CD4-positive, alpha-beta T cell treated with Interleukin-15 for 1 hour (primary cell): Measurements from ENCODE around the gene CORO7.
A peak's percentile ranks its signal among the peaks of the same experiment; 100 is the strongest.

Experiments used
- DNase-seq: peaks from one replicate; pipeline ENCODE4 v3.0.0-alpha.2; 2020

Gene CORO7

GRCh38 chr16:4383591-4384444, 32.6 kb downstream of the CORO7 start:
- no peak for DNase-seq

GRCh38 chr16:4382795-4383357, 33.5 kb downstream of the CORO7 start:
- no peak for DNase-seq

GRCh38 chr16:4381935-4382794, 34.2 kb downstream of the CORO7 start:
- no peak for DNase-seq

DNA sequence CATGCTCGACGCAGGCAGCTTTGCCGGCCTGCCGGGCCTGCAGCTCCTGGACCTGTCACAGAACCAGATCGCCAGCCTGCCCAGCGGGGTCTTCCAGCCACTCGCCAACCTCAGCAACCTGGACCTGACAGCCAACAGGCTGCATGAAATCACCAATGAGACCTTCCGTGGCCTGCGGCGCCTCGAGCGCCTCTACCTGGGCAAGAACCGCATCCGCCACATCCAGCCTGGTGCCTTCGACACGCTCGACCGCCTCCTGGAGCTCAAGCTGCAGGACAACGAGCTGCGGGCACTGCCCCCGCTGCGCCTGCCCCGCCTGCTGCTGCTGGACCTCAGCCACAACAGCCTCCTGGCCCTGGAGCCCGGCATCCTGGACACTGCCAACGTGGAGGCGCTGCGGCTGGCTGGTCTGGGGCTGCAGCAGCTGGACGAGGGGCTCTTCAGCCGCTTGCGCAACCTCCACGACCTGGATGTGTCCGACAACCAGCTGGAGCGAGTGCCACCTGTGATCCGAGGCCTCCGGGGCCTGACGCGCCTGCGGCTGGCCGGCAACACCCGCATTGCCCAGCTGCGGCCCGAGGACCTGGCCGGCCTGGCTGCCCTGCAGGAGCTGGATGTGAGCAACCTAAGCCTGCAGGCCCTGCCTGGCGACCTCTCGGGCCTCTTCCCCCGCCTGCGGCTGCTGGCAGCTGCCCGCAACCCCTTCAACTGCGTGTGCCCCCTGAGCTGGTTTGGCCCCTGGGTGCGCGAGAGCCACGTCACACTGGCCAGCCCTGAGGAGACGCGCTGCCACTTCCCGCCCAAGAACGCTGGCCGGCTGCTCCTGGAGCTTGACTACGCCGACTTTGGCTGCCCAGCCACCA, 35.1 kb downstream of the CORO7 start:
- DNase-seq: no peak

DNA sequence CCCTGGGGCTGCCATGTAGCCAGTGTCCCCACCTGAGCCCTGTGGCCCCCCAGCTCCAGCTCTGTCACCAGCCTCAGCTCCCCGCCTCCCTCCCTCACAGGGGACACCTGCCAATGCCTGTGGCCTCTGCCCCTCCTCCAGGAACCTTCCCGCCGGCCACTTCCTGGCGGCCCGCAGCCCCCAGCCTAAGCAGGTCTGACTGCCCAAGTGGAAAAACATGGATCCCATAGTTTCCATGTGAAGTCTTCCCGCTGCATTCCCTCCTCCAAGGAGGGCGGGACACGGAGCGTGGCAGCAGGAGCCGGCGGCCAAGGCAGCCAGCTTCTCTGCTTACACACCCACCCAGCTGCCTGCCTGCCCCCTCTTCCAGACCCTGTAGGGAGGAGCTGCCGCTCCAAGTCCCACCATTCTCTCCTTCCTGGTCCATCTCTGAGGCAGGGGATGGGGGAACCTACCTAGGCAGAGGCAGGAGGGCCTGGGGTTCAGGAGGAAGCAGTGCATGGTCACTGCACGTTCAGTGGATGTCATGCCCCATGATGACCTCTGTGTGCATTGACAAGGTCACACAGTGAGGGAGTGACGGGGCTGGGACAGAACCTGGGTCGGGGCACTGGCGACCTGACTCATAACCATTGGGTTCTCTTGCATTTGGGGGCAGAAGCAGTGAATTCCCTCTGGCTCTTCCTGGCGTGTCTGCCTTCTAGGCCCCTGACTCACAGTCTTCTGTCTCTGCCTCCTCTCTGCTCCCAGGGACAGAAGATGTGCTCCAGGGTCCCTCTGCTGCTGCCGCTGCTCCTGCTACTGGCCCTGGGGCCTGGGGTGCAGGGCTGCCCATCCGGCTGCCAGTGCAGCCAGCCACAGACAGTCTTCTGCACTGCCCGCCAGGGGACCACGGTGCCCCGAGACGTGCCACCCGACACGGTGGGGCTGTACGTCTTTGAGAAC, 36.0 kb downstream of the CORO7 start:
- DNase-seq: no peak

- no peak for DNase-seq
Observed at GRCh38 chr16:4378999-4379690, 37.3 kb downstream of the CORO7 start.

- DNase-seq: no peak
Observed at GRCh38 chr16:4378161-4378666, 38.2 kb downstream of the CORO7 start.

GRCh38 chr16:4377573-4378154, 38.7 kb downstream of the CORO7 start:
- DNase-seq: no peak

DNA sequence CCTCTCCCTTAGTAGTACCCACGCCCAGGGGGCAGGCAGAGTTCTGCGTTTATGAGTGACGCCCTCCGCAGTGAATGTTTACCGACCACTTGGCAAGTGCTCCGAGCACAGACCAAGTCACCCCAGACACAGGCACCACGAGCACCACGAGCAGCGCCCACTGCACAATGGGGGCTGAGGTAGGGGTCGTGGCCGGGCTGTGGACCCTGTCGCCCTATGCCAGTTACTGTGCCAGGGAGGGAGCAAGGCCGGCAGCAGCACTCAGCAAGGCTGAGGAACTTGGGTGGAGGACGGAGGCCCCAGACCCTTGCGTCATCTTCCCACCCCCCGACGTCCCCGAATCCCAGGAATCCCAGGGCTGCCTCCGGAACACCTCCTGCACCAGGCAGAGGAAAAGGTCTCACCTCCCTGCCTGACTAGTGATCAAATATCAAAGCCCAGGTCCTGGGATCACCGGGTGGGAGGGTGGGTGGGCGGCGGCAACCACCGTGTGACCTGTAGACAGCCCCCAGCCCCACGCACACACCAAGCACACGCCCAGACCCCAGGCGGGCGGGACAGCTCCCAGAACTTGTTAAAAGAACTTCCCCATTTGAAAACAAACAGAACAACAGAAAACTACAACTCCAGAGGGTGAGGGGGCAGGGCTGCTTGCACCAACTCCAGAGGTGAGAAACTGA, 39.4 kb downstream of the CORO7 start:
- no peak for DNase-seq

GRCh38 chr16:4376126-4376892, 40.1 kb downstream of the CORO7 start:
- no peak for DNase-seq

DNA sequence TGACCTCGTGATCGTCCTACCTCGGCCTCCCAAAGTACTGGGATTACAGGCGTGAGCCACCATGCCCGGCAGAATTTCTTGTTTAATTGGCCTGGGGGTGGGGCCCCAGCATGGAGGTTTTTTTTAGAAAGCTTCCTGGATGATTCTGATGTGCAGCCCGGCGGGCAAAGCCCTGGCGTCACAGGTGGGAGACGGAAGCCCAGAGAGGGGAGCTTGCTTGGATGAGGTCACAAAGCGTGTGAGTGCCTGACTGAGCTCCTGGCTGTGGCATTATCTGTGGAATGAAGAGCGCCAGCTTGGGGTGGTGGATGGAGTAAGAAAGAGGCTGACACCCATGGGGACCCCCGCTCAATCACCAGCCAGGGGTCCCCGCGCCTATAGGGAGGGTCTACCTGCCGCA, 40.7 kb downstream of the CORO7 start:
- DNase-seq: no peak

GRCh38 chr16:4373909-4374742, 42.3 kb downstream of the CORO7 start:
- no peak for DNase-seq

DNA sequence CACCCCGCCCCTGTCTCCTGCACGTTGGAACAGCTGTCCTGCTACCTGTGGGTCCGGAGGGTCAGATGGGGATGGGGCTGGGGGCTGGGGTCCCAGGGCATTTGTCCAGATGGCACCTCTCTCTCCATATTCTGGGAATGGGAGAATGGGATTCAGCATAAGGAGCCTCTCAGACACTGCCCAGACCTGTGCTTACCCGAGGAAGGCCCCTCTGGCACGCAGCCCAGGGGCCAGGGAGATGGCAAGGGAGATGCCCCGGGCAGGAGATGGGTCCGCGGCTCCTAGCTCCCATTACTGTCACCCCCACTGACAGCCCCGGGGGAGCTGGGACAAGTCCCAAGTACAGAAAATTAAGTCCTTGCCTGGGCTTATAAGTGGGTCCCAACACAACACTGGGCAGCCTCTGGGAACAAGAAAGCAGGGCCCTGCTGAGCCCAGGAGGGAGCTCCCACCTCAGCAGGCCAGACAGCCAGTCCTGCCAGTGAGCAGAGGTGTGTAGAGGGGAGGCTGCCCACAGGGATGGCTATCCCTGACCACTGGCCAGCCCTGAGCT, 43.0 kb downstream of the CORO7 start:
- DNase-seq: no peak

DNA sequence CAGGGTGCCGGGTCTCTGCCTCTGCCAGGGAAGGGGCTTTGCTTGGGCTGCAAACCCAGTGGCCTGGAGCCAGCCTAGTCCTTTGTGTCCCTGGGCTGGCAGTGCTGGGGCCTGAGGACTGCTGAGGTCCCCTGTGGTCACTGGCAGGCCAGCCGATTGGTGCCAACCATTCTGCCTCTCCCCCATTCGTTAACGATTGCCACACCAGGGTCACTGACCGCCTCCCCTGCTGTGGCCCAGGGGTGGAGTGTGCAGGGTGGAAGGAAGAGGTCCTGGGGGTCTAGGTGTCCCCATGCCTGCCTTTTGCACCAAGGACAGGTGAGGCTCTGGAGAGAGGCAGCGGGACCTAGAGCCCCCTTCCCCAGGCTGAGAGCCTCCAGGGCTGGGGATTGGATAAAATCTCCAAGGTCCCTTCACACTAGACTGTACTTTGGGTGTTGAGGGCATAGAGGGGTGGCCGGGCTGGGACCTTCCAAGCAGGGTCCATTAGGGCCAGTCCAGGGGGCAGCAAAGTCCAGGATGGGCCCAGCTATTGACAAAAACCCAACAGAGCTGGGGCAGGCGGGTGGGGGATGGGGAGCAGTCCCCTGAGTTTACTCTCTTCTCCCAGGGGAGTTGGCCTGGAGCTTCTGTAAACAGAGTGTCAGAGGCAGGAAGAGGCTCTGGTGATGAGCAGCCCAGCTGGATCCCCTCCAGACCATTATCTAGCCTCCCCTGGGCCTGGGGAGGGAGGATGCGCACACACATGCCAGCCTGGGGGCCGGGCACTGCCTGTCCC, 43.6 kb downstream of the CORO7 start:
- DNase-seq: no peak

- DNase-seq: no peak
Observed at GRCh38 chr16:4372001-4372577, 44.3 kb downstream of the CORO7 start.

DNA sequence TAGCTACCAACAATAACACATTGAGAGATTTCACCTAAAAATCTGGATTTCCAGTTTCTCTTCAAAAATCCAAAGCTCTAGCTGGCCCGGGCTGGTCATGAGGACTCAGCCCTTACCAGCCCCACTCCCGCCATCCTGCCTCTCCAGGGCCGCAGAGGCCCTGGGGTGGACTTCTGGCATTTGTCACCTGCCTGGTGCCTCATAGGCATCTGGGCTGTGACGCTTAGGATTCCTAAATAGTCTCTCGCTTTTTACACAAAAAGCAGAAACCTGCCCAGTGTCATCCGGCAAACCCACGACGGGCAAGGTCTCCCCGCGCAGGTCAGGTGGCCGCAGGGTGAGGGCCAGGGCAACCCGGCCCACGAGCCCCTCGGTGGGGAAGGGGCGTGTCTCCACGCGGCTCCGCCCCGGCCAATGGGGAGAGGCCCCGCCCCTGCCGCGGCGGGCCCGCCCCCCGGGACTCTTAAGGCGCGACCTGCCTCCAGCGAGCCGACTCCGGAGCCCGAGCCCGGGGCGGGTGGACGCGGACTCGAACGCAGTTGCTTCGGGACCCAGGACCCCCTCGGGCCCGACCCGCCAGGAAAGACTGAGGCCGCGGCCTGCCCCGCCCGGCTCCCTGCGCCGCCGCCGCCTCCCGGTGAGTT, 44.9 kb downstream of the CORO7 start, which contains the start of gene VASN:
Gene VASN, plus strand, starts transcription at position 492 of the 644 bp plus-strand sequence. CDS start 9,030 bp downstream, outside the sequence.
- peak; percentile 70 for DNase-seq
